ENCODE results near the gene ITGAD.

- TF ChIP-seq CTCF (IDR thresholded peaks at IDR 0.05; ENCODE audit: borderline replicate concordance, extremely low read depth, low read length, poor library complexity, severe bottlenecking) (no peak), EZH2 (IDR thresholded peaks at IDR 0.05; ENCODE audit: borderline replicate concordance, low read depth, low read length, severe bottlenecking) (no peak)
Observed at GRCh38 chr16:31395647-31396046, 2.5 kb downstream of the ITGAD start.
